HG02938 (cell line): ENCODE results near the gene MYH7B.

ENCODE experiments used
- ATAC-seq: cut with Tn5 transposase; IDR thresholded peaks from one replicate; pipeline ENCODE4 v1.9.1; 2021; ENCODE audit warnings: mild to moderate bottlenecking, moderate library complexity; ENCODE audit not compliant: unreplicated experiment

Gene MYH7B

DNA sequence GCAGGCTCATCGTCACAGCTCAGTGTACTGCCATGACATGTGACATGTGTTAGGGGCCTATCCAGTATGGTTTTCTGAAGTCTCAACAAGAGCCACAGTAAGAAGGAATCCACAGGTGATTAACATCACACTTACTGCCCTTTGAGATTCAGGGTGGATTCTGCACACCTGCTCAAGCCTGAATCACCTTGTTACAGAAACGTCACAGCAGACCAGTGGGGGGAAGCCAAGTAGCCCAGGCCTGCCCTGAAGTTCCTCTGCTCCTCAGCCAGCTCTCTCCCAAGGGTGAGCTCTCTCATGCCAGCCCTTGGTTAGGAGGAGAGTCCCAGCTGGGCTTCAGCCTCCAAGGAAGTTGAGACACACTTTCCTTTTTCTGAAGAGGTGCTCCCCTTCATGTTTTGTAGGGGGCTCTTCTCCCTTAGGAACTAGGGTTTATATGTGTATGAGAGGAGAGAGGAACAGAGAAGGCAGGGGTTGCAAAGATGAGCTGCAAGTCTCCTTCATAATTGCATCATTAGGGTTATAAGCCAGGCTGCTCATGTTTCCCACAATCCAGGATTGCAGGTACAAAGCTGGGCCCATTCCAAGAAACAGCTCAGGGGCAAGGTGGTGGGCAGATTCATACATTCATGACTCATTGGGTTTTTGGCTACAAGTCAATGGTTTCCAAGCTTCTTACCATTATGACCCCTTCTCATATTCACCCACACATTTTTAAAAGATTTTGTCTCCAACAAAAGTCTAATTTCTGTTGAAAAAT lies 11.7 kb upstream of the MYH7B start:
- no peak for ATAC-seq

DNA sequence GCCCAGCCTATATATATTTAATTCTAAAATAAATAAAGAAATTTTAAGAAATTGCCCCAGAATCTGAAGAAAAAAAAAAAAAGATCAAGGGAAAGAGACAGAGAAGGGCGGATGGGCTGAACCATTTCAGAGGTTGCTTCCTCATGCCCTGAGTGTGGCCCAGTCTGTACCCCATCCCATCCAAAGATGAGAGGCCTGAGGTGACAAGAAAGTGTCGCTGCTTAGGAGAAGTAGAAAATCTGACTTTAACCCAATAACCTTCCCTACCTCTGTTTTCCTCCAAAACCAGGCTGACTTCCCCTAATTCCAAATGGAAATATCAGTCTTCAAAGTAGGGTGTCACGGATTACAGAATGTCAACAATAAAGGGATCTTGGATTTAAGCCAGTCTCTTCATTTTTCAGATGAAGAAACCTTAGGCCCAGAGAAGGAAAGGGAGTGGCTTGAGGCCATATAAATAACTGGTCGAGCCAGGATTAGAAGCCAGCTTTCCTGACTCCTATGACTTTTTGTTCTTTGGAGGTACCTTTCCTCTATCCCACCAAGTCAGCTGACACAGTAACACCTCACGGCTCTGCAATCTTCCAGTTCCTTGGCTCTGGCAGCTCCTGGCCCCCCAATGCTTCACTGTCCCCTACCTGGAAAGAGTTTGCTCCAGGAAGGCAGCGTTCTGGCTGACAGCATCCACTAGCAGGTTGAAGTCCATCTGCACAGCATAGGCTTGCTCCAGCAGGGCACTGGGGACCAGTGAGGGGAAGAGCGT lies 10.2 kb upstream of the MYH7B start:
- no peak for ATAC-seq

DNA sequence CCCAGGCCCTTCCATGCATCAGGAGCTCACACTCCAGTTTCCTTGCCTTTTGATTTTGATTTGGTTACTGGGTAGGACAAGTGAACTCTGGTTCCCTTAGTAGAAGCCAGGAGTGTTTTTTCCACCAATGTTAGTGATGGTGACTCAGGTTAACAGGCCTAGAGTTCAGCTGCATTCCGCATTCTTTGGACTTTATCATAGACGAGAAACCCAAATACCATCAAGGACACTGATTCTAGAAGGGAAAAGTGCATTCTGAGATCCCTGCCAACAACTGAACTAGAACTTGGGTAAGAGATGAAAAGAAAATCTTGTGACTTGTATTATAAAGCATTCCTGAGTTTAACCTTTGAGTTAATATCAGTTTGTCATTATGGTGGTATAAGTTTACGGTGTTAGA lies 9.0 kb upstream of the MYH7B start:
- ATAC-seq, result no peak

DNA sequence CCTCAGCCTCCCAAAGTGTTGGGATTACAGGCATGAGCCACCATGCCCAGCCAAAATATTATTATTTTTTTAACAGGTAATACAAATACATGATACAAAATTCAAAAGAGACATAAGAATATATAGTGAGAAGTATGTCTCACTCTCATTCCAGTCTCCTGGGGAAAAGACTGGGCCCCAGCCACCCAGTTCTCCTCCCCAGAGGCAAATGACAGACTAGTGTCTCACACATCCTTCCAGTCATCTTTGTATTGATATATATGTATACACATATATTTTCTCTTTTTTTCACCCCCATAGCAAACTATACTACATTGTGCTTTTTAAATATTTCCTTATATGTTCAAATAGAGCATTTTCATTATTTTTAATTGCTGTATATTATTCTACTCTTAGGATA lies 8.3 kb upstream of the MYH7B start:
- ATAC-seq, result no peak

DNA sequence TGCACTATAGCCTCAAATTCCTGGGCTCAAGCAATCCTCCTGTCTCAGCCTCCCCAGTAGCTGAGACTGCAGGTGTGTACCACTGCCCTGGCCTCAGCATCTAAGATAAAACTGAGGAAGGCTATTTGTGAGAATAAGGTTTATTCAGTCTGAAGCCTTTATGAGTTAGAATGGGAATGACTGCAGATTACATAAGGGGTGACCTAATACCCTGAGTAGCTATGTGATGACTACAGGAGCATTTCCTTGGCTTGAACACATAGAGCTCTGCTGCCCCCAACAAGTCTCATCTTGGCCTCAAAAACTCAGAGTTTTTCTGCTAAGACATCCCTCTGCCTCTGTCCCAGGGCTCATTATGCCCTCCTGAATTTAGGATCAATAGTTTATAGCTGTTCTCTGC lies 7.6 kb upstream of the MYH7B start:
- ATAC-seq, result no peak

DNA sequence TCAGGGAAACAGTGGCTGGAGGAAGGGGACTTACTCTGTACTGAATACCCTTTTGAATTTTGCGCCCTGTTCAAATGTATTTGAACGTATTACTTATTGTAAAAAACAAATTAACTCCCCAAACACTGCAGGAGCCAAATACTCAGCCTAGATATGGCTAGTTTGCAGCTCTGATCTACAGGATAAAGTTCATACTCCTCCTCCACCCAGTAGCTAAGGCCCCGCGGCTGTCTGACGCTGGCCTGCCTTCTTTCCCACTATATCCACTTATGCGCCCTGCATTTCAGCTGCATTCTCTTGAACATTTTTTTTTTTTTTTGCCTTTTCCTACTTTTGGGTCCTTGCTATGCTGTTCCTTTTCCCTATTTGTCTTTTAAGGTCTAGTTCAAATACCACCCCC lies 6.5 kb upstream of the MYH7B start:
- ATAC-seq, result no peak

DNA sequence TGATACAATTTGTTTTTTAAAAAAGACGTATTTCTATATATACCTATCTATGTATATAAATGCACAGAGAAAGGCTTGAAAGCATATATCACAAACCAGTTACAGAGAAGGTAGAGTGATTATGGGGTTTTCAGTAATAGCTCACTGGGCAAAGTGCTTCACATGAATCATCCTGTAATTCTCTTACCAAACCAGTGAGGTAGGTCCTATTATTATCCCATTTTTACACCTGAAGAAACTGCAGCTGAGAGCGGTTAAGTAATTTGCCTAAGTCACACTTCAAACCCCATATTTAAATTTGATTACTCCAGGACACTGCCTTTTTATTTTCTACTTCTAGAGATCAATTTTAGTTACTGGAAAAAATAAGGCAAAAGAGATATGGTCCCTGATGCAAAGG lies 4.4 kb upstream of the MYH7B start:
- no peak for ATAC-seq

DNA sequence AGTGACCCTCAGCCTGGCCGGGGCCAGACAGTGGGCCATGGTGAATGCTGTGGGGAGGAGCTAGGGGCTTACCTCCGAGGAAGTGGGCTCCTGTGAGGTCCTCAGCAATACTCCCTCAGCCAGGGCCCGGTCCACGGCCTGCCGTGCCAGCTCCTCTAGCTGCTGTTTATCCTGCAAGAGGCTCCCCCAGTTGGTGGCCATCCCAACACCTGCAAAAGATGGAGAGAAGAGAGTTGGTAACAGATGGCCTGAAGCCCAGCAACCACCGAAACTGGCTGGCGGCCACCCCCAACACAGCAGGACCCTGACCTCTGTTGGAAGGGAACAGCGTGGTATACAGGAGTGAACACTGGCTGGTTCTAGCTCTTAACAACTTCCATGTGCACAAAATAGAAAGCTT lies 4.0 kb upstream of the MYH7B start:
- ATAC-seq, result no peak

DNA sequence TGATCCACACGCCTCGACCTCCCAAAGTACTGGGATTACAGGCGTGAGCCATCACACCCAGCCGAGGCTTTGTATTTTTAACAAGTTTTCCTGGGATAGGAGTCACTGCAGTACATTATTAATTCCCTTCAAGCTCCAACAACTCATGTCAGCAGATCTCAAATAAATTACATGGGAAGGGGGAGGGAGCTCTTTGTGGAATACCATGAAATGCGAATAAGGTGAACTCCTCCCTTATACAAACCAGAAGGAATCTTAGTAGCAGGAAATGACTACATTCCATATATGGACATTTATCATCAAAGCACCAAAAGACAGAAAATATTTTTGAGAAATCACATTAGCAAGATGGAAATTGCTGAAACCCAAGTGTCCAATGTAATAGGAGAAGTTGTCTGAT lies 3.0 kb upstream of the MYH7B start:
- no peak for ATAC-seq

DNA sequence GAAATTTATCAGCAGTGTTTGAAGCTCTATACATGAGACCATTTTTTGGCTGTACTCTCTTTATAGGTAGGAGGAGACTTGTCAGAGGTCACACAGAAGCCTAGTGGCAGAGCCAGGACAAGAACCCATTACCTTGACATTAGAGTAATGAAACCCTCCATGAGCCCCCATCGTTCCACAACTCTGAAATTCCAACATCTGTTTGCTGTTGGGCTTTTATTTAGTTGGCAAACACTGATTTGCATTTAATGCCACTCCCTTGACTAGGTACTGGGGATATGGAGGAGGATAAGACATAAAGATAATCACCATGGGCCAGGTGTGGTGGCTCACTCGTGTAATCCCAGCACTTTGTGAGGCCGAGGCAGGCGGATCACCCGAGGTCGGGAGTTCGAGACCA lies 1.7 kb upstream of the MYH7B start:
- ATAC-seq, result no peak

DNA sequence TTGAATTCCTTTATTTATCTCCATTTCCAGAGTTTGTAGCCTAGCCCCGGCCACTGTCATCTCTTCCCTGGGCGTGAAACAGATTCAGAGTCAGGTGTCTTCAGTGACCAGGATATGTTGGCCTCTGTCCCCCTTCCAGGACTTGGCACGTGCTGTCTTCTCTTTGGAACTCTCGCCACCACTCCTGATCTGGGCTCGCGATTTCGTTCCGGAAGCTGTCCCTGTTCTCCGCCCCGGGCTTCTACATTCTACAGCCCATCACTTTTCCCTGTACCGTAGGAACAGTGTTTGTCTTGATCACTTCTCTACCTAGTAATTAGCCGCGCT lies 801 bp upstream of the MYH7B start:
- no peak for ATAC-seq

DNA sequence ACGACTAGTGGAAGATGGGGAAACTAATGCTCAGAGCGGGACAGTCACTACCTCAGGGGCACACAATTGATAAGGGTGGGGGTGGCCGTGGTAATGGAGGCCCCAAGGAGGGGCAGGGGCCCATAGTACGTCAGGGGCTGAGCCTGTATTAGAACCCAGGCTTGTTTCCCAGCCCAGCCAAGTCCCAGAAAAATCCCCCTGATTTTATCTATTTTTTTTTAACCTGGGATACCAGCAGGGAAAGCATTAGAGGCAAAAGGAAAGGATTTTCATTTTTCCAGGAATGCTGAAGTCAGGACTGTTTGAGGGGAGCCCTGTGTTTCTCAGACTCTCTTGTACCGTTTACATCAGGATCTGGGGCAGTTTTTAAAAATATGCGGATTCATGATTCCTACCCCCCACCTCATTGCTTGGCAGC lies 382 bp downstream of the MYH7B start:
- no peak for ATAC-seq

DNA sequence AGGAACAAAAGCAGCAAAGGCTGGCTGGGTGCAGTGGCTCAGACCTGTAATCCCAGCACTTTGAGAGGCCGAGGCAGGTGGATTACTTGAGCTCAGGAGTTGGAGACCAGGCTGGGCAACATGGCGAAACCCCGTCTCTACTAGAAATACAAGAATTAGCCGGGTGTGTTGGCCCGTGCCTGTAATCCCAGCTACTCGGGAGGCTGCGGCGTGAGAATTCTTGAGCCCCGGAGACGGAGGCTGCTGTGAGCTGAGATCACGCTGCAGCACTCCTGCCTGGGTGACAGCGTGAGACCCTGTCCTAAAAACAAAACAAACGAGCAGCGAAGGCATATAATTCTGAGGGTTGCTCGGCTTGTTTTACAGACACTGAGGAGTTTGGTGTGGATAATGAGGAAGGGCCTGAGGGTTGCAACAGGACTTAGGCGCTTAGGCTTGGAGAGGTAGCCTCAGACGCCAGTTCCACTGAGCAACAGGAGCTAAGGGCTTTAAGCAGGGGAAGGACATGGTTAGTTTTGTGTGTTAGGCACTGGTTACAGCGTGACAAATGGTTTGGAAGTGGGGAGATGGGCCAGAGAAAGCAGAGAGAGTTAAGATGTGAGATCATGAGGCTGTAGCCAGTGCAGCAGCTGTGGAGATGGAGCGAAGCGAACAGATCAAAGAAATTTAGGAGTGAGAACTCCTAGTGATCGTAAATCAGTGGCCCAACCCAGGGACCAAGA lies 1.2 kb downstream of the MYH7B start:
- ATAC-seq, result no peak

DNA sequence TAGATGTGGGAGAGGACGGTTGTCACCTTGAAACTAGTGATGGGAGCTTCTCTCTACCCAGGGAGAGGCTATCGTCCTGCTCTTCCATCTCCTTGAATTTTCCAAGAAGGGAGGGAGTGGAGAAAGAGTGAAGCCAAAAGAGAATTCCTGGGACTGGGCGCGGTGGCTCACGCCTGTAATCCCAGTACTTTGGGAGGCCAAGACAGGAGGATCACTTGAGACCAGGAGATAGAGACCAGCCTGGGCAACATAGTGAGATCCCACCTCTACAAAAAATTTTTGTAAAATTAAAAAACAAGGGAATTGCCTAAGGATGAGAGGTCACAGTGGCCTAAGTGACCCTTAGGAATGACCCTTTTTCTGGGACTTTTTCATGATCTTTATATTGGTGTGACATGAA lies 8.8 kb downstream of the MYH7B start:
- ATAC-seq, result no peak

DNA sequence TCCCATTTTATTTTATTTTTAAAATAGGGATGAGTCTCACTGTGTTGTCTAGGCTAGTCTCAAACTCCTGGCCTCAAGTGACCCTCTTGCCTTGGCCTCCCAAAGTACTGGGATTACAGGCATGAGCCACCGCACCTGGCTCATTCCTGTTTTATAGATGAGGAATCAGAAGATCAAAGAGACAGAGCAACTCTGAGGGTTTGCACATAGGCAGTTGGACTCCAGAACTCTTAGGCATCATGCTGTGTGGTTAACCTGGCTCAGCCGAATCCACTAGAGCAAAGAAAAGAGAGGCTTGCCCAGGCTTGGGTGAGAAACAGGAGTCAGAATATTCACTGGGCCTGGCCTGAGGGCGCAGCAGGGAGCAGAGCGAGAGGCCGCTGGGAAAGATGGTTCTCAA lies 9.4 kb downstream of the MYH7B start:
- ATAC-seq, result no peak

DNA sequence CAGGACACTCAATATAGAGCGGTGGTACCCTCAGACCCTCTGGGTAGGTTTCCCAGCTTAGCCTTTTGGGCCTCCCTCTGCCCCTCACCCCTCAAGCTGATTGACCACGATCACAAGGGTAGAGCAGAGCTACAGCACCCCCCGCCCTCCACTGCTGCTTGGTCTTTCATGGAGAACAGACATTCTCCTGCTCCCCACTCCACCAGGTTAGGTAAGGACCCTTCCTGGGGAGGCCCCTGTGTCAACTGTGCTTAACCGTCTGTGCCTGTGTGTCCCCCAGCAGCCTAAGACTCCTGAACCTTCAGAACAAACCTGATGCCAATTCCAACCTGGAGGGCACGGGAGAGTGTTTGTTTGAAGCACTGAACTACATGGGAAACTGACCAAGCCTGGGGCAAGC lies 11.8 kb downstream of the MYH7B start:
- no peak for ATAC-seq

DNA sequence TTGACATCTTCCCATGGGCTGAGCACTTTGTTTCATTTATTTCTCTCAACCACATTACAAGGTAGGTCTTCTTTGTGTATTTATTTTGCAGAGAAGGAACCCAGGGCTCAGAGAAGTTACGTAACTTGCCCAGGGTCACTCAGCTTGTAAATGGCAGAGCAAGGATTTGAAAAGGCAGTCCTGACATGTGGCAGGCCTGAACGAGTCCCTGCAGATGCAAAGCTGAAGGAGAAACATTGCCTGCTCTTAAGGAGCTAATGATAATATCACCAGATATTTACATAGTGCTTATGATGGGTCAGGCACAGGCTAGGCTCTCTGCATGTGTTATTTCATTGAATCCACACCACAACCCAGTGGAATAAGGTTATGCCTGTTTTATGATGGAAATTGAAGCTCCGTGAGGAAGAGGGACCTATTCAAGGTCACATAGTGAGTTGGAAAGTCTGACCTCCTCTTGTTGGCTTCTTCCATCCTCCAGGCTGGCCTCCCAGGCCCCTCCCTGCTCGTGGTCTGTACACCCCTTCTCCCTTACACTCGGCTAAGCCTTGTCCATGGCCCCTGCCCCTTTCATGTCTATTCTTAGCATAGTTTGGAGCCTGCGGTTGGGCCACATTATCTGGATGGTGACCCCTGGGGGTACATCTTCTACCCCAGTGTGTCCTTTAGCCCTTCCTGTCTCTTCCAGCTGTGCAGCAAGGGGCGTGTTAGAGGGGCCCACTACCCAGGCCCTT lies 12.5 kb downstream of the MYH7B start:
- ATAC-seq, result no peak

DNA sequence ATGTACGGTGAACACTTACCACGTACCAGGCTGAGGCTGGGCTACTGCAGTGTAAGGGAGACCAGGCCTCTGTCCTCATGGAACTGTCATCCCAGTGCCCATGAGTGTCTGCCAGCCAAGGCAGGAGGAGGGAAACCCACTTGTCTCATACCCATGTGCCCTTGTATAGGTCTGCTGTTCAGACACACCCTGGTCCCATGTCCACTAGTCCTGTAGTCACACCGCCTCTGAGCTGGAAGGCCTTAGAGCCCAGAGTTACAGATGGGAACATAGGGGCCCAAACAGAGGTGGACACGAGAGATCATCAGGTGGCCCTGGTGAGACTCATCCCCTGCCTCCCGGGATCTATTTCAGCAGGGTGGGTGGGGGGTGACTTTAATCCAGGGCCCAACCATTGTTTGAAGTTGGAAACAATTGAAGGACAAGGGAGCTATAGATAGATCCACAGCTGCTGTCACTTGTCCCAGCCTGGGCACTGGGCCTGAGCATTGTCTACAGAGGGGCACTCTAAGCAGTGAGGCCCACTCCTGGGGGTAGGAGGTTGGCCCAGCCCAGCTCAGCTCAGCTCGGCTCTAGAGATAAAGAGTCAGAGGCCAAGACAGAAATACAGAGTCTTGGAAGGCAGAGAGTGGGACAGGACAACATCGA lies 14.6 kb downstream of the MYH7B start:
- no peak for ATAC-seq

DNA sequence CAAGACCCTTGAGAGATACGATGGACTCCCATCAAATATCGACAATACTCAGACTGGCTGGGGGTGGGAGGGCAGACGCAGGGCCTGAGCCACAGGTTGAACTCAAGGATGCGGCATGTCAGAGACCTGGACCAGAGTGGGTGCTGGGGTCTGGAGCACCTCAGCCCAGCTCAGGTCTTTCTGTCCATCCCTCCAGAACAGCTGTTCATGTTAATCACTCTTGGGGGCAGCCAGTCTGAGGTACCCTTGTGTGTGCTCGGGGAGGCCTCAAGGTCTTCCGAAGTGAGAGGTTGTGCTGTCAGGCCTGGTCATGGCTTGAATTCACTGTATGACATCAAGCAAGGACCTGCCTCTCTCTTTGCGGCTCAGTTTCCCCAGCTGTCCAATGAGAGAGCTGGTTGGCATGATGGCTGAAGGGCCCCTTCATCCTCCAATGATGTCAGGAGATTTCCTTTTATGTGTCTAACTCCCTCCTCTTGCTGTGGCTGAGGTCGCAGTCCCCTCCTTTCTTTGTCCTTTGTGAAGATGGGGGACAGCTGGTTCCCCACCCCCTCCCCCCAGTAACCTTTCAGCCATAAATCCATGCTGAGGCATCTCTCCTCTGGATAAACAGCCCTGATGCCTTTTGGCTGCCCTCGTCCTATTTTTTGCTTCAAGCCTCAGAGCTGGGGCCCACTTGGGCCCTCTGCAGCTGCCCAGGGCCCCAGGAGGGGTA lies 15.3 kb downstream of the MYH7B start:
- ATAC-seq, result no peak

DNA sequence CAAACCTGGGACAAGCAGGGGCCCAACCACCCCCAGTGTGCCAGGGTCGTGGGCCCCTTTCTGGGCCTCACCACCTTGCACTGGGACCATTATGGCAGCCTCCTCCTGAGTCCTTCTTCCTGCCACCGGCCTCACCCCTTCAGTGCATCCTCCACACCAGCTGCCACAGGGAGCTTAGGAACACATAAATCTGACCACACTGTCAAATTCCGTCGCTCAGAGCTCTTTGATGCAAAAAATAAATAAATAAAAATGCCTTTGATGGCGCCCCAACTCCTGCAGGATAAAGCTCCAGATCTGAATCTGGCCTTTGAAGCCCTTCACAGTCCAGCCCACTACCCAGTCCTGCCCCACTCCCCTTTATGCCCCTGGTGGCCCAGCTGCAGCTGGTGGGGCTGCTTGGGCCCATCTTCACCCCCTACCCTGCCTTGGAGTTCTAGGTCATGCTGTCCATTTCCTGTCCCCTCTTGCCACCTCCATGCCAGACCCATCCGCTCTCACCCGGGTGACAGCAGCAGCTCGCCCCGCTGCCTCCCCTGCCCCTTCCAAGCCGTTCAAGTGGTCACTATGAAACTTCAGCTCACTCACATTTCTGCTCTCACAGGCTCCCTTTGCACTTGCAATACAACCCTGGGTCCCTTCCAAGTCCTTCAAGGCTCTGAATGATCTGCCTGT lies 16.0 kb downstream of the MYH7B start:
- no peak for ATAC-seq
